HepG2 (cell line): ENCODE results near the gene MED15. TPM values are rescaled to one million over a fixed set of nuclear protein-coding genes. Genes with fewer than 3 reads are reported as not detected.

Experiments used
- AKAP8 ChIP-seq: sonication (generic); formaldehyde crosslinking; IDR thresholded peaks from 2 replicates; pipeline ENCODE4 v1.5.1; 2020; ENCODE audit warnings: mild to moderate bottlenecking, missing genetic modification reagents
- ATF3 ChIP-seq: sonication (generic); formaldehyde crosslinking; IDR thresholded peaks from 2 replicates; pipeline ENCODE4 v1.4.0; 2020; ENCODE audit warnings: missing genetic modification reagents
- GRHL1 ChIP-seq: sonication (generic); formaldehyde crosslinking; conservative IDR thresholded peaks from 2 replicates; pipeline ENCODE4 v1.8.0; 2022; ENCODE audit warnings: missing genetic modification reagents
- KIAA2018 ChIP-seq: sonication (generic); formaldehyde crosslinking; IDR thresholded peaks from 2 replicates; pipeline ENCODE4 v1.5.0; 2020; ENCODE audit warnings: mild to moderate bottlenecking, missing genetic modification reagents, borderline replicate concordance
- LRRFIP1 ChIP-seq: sonication (generic); formaldehyde crosslinking; conservative IDR thresholded peaks from 2 replicates; pipeline ENCODE4 v1.4.0; 2020; ENCODE audit warnings: missing genetic modification reagents
- NFATC3 ChIP-seq: sonication (generic); formaldehyde crosslinking; IDR thresholded peaks from 2 replicates; pipeline ENCODE4 v1.5.1; 2020; ENCODE audit warnings: mild to moderate bottlenecking, missing genetic modification reagents
- SALL1 ChIP-seq: sonication (generic); formaldehyde crosslinking; IDR thresholded peaks from 2 replicates; pipeline ENCODE4 v1.8.0; 2022; ENCODE audit warnings: mild to moderate bottlenecking, missing genetic modification reagents
- ZMAT3 ChIP-seq: sonication (generic); formaldehyde crosslinking; conservative IDR thresholded peaks from 2 replicates; pipeline ENCODE4 v1.7.0; 2021; ENCODE audit warnings: missing genetic modification reagents
- ZNF225 ChIP-seq: sonication (generic); formaldehyde crosslinking; IDR thresholded peaks from 2 replicates; pipeline ENCODE4 v1.4.0; 2020; ENCODE audit warnings: mild to moderate bottlenecking, missing genetic modification reagents
- ZNF337 ChIP-seq: sonication (generic); formaldehyde crosslinking; IDR thresholded peaks from 2 replicates; pipeline ENCODE4 v1.5.1; 2020; ENCODE audit warnings: missing genetic modification reagents, low read depth, mild to moderate bottlenecking, borderline replicate concordance
- ZNF703 ChIP-seq: sonication (generic); formaldehyde crosslinking; IDR thresholded peaks from 2 replicates; pipeline ENCODE4 v1.5.1; 2020; ENCODE audit warnings: missing genetic modification reagents, mild to moderate bottlenecking, moderate library complexity, borderline replicate concordance
- ZSCAN25 ChIP-seq: sonication (generic); formaldehyde crosslinking; IDR thresholded peaks from 2 replicates; pipeline ENCODE4 v1.8.0; 2022; ENCODE audit warnings: mild to moderate bottlenecking, missing genetic modification reagents
- polyA plus RNA-seq, 8 experiments: library from polyadenylated mRNA; depleted of rRNA in 3 of 8; stranded (reverse) in 7 of 8; unstranded in 1 of 8; fragments of >200 nt; fragmentation: Illumina TruSeq in 4 of 8; extraction: Trizol in 4 of 8; gene quantifications; 2 replicates each; pipeline versions ENCODE4 v1.2.1 to v1.2.3, GENCODE V29; 2011 to 2016; ENCODE audit warnings: low read depth in 4 of 8, missing spikeins in 1 of 8, mixed read lengths in 1 of 8; ENCODE audit not compliant: insufficient read depth in 1 of 8
- total RNA-seq, 5 experiments: library from RNA; depleted of rRNA; stranded (reverse); fragments of >200 nt; fragmentation: Illumina TruSeq; extraction: Trizol; gene quantifications; 2 replicates each; pipeline ENCODE4 v1.2.3, GENCODE V29; 2016; ENCODE audit warnings: low read depth in 1 of 5

The MED15 gene
- total and polyA plus RNA-seq, 2 of the 13 experiments (the other 11 are each of a cell fraction or from before 2014, with no cell fraction given): 14.3 to 27.0 TPM

GRCh38 chr22:20559174-20559760 lies 51.9 kb downstream of the MED15 start (continued):
- TF ChIP-seq LRRFIP1 (CRISPR knock-in tag): no peak
- TF ChIP-seq SALL1 (CRISPR knock-in tag): no peak
- no peak for TF ChIP-seq ZSCAN25
- TF ChIP-seq GRHL1 (CRISPR knock-in tag): no peak
- no peak for TF ChIP-seq ATF3 (CRISPR knock-in tag)
- no peak for TF ChIP-seq KIAA2018
- no peak for TF ChIP-seq ZNF225 (CRISPR knock-in tag)
- no peak for TF ChIP-seq ZNF337
- TF ChIP-seq ZMAT3 (CRISPR knock-in tag): no peak
- TF ChIP-seq ZNF703 (CRISPR knock-in tag): no peak
- TF ChIP-seq NFATC3 (CRISPR knock-in tag): no peak
- TF ChIP-seq AKAP8 (CRISPR knock-in tag): no peak
- TF ChIP-seq, all 625 proteins: peak for 0
